ENCODE results near the gene CARMIL1.

The CARMIL1 gene

GRCh38 chr6:25630508-25631278 is 351.5 kb downstream of the CARMIL1 start:
- no peak for DNase-seq

DNA sequence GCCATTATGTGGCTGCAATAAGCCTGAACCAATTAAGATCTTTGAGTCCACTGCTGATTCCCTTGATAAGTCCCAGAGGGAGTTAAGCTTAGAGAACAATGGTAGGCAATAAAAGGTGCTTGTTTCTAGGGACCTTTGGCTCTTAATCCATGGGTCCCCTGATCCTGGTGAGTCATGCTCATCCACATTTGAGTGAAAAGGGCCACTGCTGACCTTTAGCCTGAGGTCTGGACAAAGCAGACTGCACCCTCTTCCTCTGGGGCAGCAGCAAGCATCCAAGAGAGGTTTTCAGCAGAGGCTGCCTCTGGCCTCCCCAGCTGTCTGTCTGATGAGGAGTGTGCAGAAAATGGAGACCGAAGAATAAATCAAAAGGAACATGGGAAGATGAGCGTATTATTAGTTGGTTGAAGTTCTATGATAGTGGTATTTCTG is 356.7 kb downstream of the CARMIL1 start:
- DNase-seq = no peak

- DNase-seq = no peak
Measured at GRCh38 chr6:25637211-25637610, 358.0 kb downstream of the CARMIL1 start.

DNA sequence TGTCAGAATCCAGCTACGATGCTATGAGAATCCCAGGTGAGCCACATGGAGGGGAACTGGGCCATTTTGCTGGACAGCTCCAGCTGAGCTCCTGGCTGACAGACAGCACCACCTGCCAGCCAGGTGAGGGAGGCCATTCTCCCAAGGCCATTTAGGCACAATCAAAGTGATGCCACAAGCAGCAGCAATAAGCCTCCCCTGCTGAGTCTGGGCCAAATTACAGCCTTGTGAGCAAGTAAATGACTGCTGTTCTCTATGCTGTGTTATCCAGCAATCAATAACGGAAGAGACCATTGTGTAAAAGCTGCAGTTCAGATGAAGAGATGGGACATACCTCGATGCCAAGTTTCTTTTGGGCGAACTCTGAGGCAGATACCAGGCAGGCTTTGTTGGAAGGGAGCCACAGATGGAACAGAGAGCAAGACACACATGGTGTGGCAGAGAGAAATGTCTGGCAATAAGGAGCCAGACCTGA is 358.8 kb downstream of the CARMIL1 start:
- no peak for DNase-seq

- no peak for DNase-seq
Measured at GRCh38 chr6:25639653-25640052, 360.5 kb downstream of the CARMIL1 start.

DNA sequence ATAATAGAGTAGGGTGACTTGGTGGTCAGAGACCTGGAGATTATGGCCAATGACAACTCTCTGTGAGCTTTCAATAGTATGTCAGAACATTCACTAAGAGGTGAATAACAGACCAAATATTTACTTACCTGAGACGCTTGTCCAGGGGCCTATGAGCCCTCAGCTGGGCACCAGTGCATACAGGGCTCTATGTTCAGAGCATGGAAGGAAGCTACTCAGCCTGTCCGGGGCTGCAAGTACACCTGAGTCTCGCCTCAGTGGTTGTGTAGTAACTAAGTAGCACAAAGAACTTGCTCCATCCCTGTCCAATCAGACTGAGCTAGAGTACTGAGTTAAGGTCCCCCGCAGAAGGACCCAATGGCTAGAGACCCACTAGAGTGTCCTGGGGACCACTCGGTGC is 361.3 kb downstream of the CARMIL1 start:
- no peak for DNase-seq

- DNase-seq = no peak
Measured at GRCh38 chr6:25640891-25641290, 361.7 kb downstream of the CARMIL1 start.

- no peak for DNase-seq
Measured at GRCh38 chr6:25641377-25641776, 362.2 kb downstream of the CARMIL1 start.

- no peak for DNase-seq
Measured at GRCh38 chr6:25641940-25642666, 362.9 kb downstream of the CARMIL1 start.

DNA sequence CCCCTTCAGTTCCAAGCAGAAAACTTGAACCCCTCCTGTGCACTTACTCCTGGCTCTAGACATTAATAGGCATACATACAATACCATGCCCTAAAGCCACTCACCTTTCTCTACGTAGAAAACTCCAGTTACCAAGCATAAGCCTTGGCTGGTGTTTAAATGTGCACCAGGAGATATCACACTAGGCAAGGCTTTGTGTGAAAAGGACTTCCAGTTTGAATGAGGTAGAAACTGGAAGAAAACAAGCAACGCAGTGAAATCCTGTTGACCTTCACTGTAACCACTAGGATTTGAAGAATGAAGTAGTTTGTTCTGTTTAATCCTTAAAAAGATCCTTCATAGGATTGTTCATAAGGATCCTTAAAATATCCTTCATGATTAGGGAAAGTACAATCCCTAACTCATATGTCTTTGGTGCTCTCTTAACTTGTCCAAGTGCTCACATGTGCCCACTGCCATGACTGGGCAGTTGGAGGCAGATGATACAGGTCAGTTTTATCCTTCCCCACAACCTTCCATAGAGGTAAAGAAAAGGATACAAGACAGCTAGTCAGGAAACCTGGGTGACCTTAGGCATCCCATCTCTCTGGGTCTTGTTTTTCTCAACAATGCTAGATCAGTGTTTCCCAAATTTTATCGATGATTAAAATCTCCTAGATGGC is 363.6 kb downstream of the CARMIL1 start:
- DNase-seq = no peak

- DNase-seq = no peak
Measured at GRCh38 chr6:25645916-25646315, 366.7 kb downstream of the CARMIL1 start.

DNA sequence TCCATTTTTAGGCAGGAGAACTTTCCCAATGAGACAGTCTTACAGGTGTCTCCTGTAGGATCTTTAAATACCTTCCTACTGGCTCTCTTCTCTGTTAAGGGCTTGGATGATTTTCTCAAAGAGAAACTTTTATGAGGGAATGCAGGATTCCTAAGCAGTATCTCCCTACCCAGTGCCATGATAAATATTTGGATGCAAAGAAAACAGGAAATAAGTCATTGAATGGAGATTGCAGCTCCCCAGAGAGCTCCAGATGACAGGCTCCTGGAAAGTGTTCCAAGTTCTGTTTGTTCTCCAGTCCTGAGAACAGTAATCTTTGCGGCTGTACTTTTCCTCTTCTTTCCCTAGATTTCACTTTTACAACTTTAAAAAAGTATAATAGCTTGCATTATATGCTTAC is 370.4 kb downstream of the CARMIL1 start:
- no peak for DNase-seq

- peak; percentile 29 for DNase-seq
Measured at GRCh38 chr6:25652007-25652515, 372.9 kb downstream of the CARMIL1 start, which contains the start of gene SCGN. Gene SCGN, plus strand, starts transcription at chr6:25652215. Its CDS starts 189 bp downstream, at chr6:25652404.

- DNase-seq = no peak
Measured at GRCh38 chr6:25655723-25656122, 376.5 kb downstream of the CARMIL1 start.

DNA sequence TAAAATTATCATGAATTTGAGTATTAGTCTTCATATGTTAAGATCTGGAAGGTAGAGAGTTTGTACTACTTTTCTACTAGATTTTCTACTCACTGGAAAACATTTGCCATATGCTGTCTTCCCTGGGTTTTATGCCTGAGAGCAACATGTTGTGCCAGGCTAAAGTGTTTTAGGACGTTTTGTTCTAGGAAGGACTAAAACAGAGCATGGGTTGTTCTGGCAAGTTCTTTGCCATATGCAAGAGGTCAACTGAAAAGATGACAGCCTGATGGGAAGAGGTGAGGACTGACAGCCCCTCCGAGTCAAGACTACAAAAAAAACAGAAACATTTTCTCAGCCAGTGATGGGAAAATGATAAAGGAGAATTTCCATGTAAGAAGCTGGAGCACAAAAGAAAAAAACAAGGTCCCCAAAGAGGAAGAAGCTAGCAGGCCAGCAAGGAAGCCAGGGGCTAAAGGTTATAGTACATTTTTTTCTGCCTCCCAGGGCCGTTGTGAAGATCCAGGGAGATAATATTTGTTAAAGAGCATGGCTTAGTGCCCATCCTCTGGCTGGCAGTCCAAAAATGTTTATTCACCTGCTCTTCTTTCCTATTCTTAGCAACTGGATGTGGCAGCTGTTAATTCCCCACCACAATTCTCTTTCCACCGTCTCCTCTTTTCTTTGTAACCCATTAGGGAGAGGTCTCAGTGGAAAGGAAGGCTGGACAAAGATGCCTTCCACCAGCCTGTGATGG is 380.6 kb downstream of the CARMIL1 start:
- no peak for DNase-seq

GRCh38 chr6:25660512-25660911 is 381.3 kb downstream of the CARMIL1 start:
- DNase-seq = no peak

GRCh38 chr6:25661129-25661779 is 382.1 kb downstream of the CARMIL1 start:
- DNase-seq = no peak

- DNase-seq = no peak
Measured at GRCh38 chr6:25665455-25665854, 386.3 kb downstream of the CARMIL1 start.

DNA sequence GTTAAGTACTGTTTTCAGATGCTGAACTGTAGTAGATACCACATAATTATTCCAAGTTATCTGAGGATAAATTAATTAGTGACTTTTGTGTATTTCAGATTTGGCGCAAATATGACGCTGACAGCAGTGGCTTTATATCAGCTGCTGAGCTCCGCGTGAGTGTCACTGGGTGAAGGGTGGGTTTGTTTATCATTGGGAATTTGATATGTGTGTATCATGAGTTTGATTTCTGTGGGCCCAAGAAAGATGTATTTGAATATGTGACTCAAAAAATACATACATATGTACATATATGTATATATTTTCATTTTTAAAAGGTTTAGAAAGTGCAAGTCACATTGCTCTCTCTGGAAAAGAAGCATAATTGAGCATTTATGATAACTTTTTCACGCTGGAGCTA is 390.2 kb downstream of the CARMIL1 start:
- no peak for DNase-seq

All from activated T-cell treated with anti-CD3 and anti-CD28 coated beads, Interleukin-2, amount 50 U/mL, for 1 hour (primary cell).